HepG2 (cell line): ENCODE data around the gene OR14A2.

Experiments
- ARNT ChIP-seq: fragments of 450-650 bp; IDR thresholded peaks from 2 replicates; pipeline ENCODE4 v1.6.1; 2017
- MEIS1 ChIP-seq: sonication (generic); formaldehyde crosslinking; IDR thresholded peaks from 2 replicates; pipeline ENCODE4 v1.9.0; 2021; ENCODE audit warnings: mild to moderate bottlenecking, missing genetic modification reagents, moderate library complexity, borderline replicate concordance

DNA sequence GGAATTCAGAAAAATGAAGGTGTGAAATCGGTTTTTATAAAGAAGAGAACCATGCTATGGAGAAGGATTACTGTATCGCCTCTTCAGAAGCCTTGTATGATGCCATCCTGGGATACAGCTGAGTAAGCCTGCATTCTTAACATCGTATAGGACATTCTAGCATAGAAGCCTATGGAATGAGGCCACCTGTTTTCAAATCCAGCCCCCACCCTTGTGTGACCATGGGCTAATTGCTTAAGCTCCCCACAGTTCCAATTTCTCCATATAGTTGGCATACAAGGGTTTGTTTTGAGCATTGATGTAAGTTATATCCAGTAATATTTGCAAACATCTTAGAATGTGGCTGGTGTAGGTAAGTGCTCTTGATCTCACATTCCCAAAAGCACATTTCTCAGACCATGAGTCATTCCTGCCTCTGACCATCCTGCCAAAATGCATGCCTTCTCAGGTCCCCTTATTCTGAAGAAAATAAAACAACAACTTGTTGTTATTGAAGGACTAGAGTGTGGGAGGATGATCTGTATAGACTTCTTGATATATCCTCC, 1.5 kb downstream of the OR14A2 start:
- no peak for TF ChIP-seq ARNT
- no peak for TF ChIP-seq MEIS1 (CRISPR knock-in tag)
